ENCODE data around the gene FOXO6. TPM values are rescaled to one million over a fixed set of nuclear protein-coding genes. Genes with fewer than 3 reads are reported as not detected.

Gene FOXO6
- total and polyA plus RNA-seq, 2 of the 13 experiments (the other 11 are each of a cell fraction or from before 2014, with no cell fraction given), result 0.13 TPM; not detected in 1

DNA sequence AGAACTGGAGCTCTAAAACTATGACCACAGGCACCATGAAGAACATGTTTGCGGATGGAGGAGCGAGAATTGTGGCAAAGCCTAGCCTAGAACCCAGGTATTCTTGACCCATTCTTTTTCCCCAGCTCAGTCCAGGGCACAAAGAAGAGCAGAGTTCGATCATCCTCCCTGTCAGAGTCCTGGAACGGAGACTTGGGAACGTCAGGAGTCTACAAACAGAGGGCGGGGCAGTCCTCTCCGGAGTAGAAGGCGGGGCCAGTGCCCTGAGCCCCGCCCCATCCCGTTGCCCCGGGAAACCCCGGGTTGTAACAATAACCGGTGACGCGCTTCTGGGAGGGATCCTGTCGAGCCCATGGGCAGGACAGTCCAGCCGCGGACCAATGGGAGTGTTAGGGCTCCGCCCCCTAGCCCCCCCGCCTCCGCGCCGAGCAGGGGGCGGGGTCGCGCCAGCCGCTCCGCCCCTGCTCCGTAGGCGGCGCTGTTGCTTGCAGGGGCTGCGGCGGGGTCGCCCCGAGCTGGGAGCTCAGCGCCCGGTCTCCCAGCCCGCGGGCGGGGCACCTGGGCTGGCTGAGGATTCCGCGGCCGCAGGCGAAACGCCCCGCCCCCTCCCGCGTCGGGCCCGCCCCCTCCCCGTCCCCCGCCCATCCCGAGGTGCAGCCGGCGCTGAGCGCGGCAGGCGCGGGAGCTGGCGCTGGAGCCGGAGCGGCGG lies at the start of gene FOXO6 (continued):
- TF ChIP-seq, protein P1, sequence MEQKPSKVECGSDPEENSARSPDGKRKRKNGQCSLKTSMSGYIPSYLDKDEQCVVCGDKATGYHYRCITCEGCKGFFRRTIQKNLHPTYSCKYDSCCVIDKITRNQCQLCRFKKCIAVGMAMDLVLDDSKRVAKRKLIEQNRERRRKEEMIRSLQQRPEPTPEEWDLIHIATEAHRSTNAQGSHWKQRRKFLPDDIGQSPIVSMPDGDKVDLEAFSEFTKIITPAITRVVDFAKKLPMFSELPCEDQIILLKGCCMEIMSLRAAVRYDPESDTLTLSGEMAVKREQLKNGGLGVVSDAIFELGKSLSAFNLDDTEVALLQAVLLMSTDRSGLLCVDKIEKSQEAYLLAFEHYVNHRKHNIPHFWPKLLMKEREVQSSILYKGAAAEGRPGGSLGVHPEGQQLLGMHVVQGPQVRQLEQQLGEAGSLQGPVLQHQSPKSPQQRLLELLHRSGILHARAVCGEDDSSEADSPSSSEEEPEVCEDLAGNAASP (CRISPR knock-in tag; IDR thresholded peaks at IDR 0.05; ENCODE audit: borderline replicate concordance), result no peak
- TF ChIP-seq FOXO4 (CRISPR knock-in tag; conservative IDR thresholded peaks at IDR 0.05) (no peak), ZNF460 (CRISPR knock-in tag; IDR thresholded peaks at IDR 0.05; ENCODE audit: borderline replicate concordance) (no peak), SMYD3 (CRISPR knock-in tag; IDR thresholded peaks at IDR 0.05) (no peak), THAP11 (CRISPR knock-in tag; IDR thresholded peaks at IDR 0.05) (no peak; the same call in 1 of the 2 replicates), NFRKB (IDR thresholded peaks at IDR 0.05) (no peak), NCOR1 (IDR thresholded peaks at IDR 0.05; ENCODE audit: borderline replicate concordance, low read length) (no peak), FOXC1 (CRISPR knock-in tag; IDR thresholded peaks at IDR 0.05; ENCODE audit: borderline replicate concordance) (no peak), ZSCAN25 (CRISPR knock-in tag; IDR thresholded peaks at IDR 0.05) (no peak; the same call in 1 of the 2 replicates), ZFP41 (CRISPR knock-in tag; IDR thresholded peaks at IDR 0.05; ENCODE audit: borderline replicate concordance) (no peak), ARID4A (CRISPR knock-in tag; IDR thresholded peaks at IDR 0.05; ENCODE audit: borderline replicate concordance) (peak; percentile 27; the same call in 1 of the 2 replicates), RBAK (CRISPR knock-in tag; IDR thresholded peaks at IDR 0.05) (no peak), CENPX (CRISPR knock-in tag; IDR thresholded peaks at IDR 0.05) (no peak), MIER2 (CRISPR knock-in tag; IDR thresholded peaks at IDR 0.05) (no peak), HOXA7 (CRISPR knock-in tag; IDR thresholded peaks at IDR 0.05) (no peak)
- TF ChIP-seq, protein P2, sequence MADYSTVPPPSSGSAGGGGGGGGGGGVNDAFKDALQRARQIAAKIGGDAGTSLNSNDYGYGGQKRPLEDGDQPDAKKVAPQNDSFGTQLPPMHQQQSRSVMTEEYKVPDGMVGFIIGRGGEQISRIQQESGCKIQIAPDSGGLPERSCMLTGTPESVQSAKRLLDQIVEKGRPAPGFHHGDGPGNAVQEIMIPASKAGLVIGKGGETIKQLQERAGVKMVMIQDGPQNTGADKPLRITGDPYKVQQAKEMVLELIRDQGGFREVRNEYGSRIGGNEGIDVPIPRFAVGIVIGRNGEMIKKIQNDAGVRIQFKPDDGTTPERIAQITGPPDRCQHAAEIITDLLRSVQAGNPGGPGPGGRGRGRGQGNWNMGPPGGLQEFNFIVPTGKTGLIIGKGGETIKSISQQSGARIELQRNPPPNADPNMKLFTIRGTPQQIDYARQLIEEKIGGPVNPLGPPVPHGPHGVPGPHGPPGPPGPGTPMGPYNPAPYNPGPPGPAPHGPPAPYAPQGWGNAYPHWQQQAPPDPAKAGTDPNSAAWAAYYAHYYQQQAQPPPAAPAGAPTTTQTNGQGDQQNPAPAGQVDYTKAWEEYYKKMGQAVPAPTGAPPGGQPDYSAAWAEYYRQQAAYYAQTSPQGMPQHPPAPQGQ (CRISPR knock-in tag; IDR thresholded peaks at IDR 0.05; ENCODE audit: borderline replicate concordance), result no peak
- TF ChIP-seq, protein P3, sequence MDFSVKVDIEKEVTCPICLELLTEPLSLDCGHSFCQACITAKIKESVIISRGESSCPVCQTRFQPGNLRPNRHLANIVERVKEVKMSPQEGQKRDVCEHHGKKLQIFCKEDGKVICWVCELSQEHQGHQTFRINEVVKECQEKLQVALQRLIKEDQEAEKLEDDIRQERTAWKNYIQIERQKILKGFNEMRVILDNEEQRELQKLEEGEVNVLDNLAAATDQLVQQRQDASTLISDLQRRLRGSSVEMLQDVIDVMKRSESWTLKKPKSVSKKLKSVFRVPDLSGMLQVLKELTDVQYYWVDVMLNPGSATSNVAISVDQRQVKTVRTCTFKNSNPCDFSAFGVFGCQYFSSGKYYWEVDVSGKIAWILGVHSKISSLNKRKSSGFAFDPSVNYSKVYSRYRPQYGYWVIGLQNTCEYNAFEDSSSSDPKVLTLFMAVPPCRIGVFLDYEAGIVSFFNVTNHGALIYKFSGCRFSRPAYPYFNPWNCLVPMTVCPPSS (IDR thresholded peaks at IDR 0.05), result no peak

Measured in HepG2 (cell line).